Esophagus squamous epithelium (tissue), 5 donors: ENCODE data around the gene BABAM2. TPM values are rescaled to one million over a fixed set of nuclear protein-coding genes. Genes with fewer than 3 reads are reported as not detected.

ENCODE experiments used
- DNase-seq: peaks from one replicate; lab custom pipeline; 2025; lab: John Stamatoyannopoulos, UW
- H3K27ac ChIP-seq, 4 donors: fragments of 200-600 bp; sonication (generic); one replicate each; pipeline ENCODE4 v1.5.1; 2016 to 2019; ENCODE audit warnings: mild to moderate bottlenecking in 1 of 4
- H3K27me3 ChIP-seq, 4 donors: fragments of 200-600 bp; sonication (generic); 1 replicate in 3 of 4; 2 replicates in 1 of 4; pipeline versions ENCODE4 v1.5.1 to v1.6.0; 2017 to 2021; ENCODE audit warnings: antibody characterized with exemption in 1 of 4
- H3K36me3 ChIP-seq, 3 donors: fragments of 200-600 bp; sonication (generic); one replicate each; pipeline ENCODE4 v1.5.1; 2016 to 2019
- H3K4me1 ChIP-seq, 3 donors: fragments of 200-600 bp; sonication (generic); one replicate each; pipeline ENCODE4 v1.5.1; 2017 to 2019
- H3K4me3 ChIP-seq, 4 donors: fragments of 200-600 bp; sonication (generic); 1 replicate in 3 of 4; 2 replicates in 1 of 4; pipeline ENCODE4 v1.5.1; 2016 to 2019; ENCODE audit warnings: mild to moderate bottlenecking in 2 of 4, moderate library complexity in 1 of 4
- H3K9me3 ChIP-seq, 3 donors: fragments of 200-600 bp; sonication (generic); one replicate each; pipeline ENCODE4 v1.5.1; 2016 to 2019
- CTCF ChIP-seq, 6 experiments: fragments of 450-650 bp in 4 of 6; fragments of 200-600 bp in 2 of 6; sonication (generic) in 2 of 6; IDR thresholded peaks; one replicate each; pipeline ENCODE4 v1.5.1; 2016 to 2019; ENCODE audit warnings: antibody characterized with exemption in 6 of 6, mild to moderate bottlenecking in 4 of 6, moderate library complexity in 4 of 6
- POLR2A ChIP-seq, 4 donors: fragments of 450-650 bp; IDR thresholded peaks; one replicate each; pipeline ENCODE4 v1.6.1; 2017; ENCODE audit warnings: antibody characterized with exemption in 4 of 4, mild to moderate bottlenecking in 4 of 4, moderate library complexity in 3 of 4
- WGBS, 2 donors: methylation state at CpG; one replicate each; pipeline ENCODE4 v1.1.5; 2018; 5-methylcytosine and 5-hydroxymethylcytosine counted together
- intact Hi-C: fragments of 100-400 bp; cut with DNase I; formaldehyde crosslinking; loops from one replicate; pipeline ENCODE4 v1.15.0; 2022
- total RNA-seq, 4 donors: library from RNA; depleted of rRNA; stranded (reverse); fragments of >200 nt; gene quantifications; one replicate each; pipeline ENCODE4 v1.1.0, GENCODE V29; 2016
- donor health status: DM: yes; HTN: yes; CAD: no.

The BABAM2 gene
- total RNA-seq, 4 donors from 2014 or later, result 16.6 to 28.3 (median 24.3) TPM

GRCh38 chr2:28352610-28353195 is 462.2 kb downstream of the BABAM2 start:
- DNase-seq, result no peak
- TF ChIP-seq POLR2A (IDR thresholded peaks at IDR 0.05), result no peak
- no peak for TF ChIP-seq CTCF (IDR thresholded peaks at IDR 0.05)
- Histone ChIP-seq H3K27me3 (no peaks in the 10 kb centered on the region), H3K27ac (peak overlapping the region in 1 of 4 donors; percentile 5), H3K4me3 (no peak overlapping the region), H3K9me3 (no peaks in the 10 kb centered on the region), H3K36me3 (no peaks in the 10 kb centered on the region), H3K4me1 (peaks cover 24 to 48% (median 26%) of the 10 kb centered on the region in 3 donors)
- WGBS, 2 donors, result 73 to 85% methylated on average over 8 to 15 of the region's 16 CpGs
- intact Hi-C loops, result no loop called here

- peak overlapping the region; percentile 83 to 93 (median 90) for H3K27ac ChIP-seq
These were observed 464.5 kb downstream of the BABAM2 start for GRCh38 chr2:28354920-28355520.

GRCh38 chr2:28355521-28356094 is 465.1 kb downstream of the BABAM2 start:
- peak overlapping the region; percentile 83 to 93 (median 90) for H3K27ac ChIP-seq
- intact Hi-C loops, result no loop called here
- DNase-seq, result no peak
- H3K4me3 ChIP-seq, result no peak overlapping the region
- peaks cover 27 to 61% (median 35%) of the 10 kb centered on the region in 3 donors for H3K4me1 ChIP-seq
- no CpG with 5 or more reads among the region's 6 CpGs for WGBS, 2 donors
- no peaks in the 10 kb centered on the region for H3K36me3 ChIP-seq
- TF ChIP-seq CTCF (IDR thresholded peaks at IDR 0.05) (no peak), POLR2A (IDR thresholded peaks at IDR 0.05) (no peak)
- H3K27me3 ChIP-seq, result no peaks in the 10 kb centered on the region
- no peaks in the 10 kb centered on the region for H3K9me3 ChIP-seq

More at GRCh38 chr2:28354920-28355520, 464.5 kb downstream of the BABAM2 start:
- DNase-seq, result no peak
- no peaks in the 10 kb centered on the region for H3K9me3 ChIP-seq
- H3K36me3 ChIP-seq, result no peaks in the 10 kb centered on the region
- no peaks in the 10 kb centered on the region for H3K27me3 ChIP-seq
- intact Hi-C loops, result no loop called here
- H3K4me1 ChIP-seq, result peaks cover 26 to 55% (median 29%) of the 10 kb centered on the region in 3 donors
- H3K4me3 ChIP-seq, result no peak overlapping the region
- TF ChIP-seq POLR2A (IDR thresholded peaks at IDR 0.05), result no peak
- TF ChIP-seq CTCF (IDR thresholded peaks at IDR 0.05), result no peak
- WGBS, 2 donors, result 71 to 91% methylated on average over 8 to 9 of the region's 10 CpGs

- WGBS, 2 donors, result 17 to 26% methylated on average over 1 to 6 of the region's 17 CpGs
- Histone ChIP-seq H3K4me3 (no peak overlapping the region), H3K4me1 (peaks cover 27 to 68% (median 39%) of the 10 kb centered on the region in 3 donors), H3K27me3 (no peaks in the 10 kb centered on the region), H3K27ac (peak overlapping the region; percentile 83 to 93 (median 90)), H3K36me3 (no peaks in the 10 kb centered on the region), H3K9me3 (no peaks in the 10 kb centered on the region)
- TF ChIP-seq CTCF (IDR thresholded peaks at IDR 0.05), result no peak
- TF ChIP-seq POLR2A (IDR thresholded peaks at IDR 0.05), result peak in 1 of 4 donors; percentile 25
- peak; percentile 20 for DNase-seq
- intact Hi-C loops, result no loop called here
These were observed 465.8 kb downstream of the BABAM2 start for GRCh38 chr2:28356095-28356911.
